SH-SY5Y (cell line): ENCODE measurements around the gene ENO3.
A peak's percentile ranks its signal among the peaks of the same experiment; 100 is the strongest.

Experiments
- GATA2 ChIP-seq: IDR thresholded peaks from 2 replicates; pipeline ENCODE4 v1.6.1; 2011; ENCODE audit warnings: mild to moderate bottlenecking, low read depth, low read length
- GATA3 ChIP-seq: IDR thresholded peaks from 2 replicates; pipeline ENCODE4 v1.6.1; 2011; ENCODE audit warnings: low read depth, mild to moderate bottlenecking, low read length, moderate library complexity

ENO3 gene

GRCh38 chr17:4950746-4951204 lies at the start of gene ENO3:
Gene ENO3 (plus strand): TSS chr17:4951119. CDS start chr17:4951830, 711 bp downstream.
- no peak for TF ChIP-seq GATA3
- TF ChIP-seq GATA2, result no peak

- TF ChIP-seq GATA3 (no peak), GATA2 (no peak)
Measured at GRCh38 chr17:4901648-4902344, 49.1 kb upstream of the ENO3 start.

GRCh38 chr17:4902540-4902939 lies 48.4 kb upstream of the ENO3 start:
- TF ChIP-seq GATA2 (no peak), GATA3 (no peak)

- no peak for TF ChIP-seq GATA3
- no peak for TF ChIP-seq GATA2
Measured at GRCh38 chr17:4903051-4903818, 47.7 kb upstream of the ENO3 start, which contains the start of gene CHRNE. Gene CHRNE (minus strand): TSS chr17:4903098. CDS start chr17:4903063, 35 bp downstream.

GRCh38 chr17:4908301-4908700 lies 42.6 kb upstream of the ENO3 start:
- TF ChIP-seq GATA3 (no peak), GATA2 (no peak)

- TF ChIP-seq GATA2 (no peak), GATA3 (no peak)
Measured at GRCh38 chr17:4908711-4909496, 42.0 kb upstream of the ENO3 start.

- TF ChIP-seq GATA3 (no peak), GATA2 (no peak)
Measured at GRCh38 chr17:4913994-4914393, 36.9 kb upstream of the ENO3 start.

GRCh38 chr17:4919511-4920047 lies 31.3 kb upstream of the ENO3 start:
- TF ChIP-seq GATA3, result no peak
- TF ChIP-seq GATA2, result peak; percentile 78

GRCh38 chr17:4920351-4921048 lies 30.4 kb upstream of the ENO3 start:
- TF ChIP-seq GATA3, result no peak

- no peak for TF ChIP-seq GATA3
- TF ChIP-seq GATA2, result no peak
Measured at GRCh38 chr17:4921320-4921719, 29.6 kb upstream of the ENO3 start.

- TF ChIP-seq GATA2 (no peak), GATA3 (no peak)
Measured at GRCh38 chr17:4928881-4929280, 22.0 kb upstream of the ENO3 start.

GRCh38 chr17:4931963-4932362 lies 19.0 kb upstream of the ENO3 start, which contains the start of gene GP1BA:
Gene GP1BA (plus strand): TSS chr17:4932277. CDS start chr17:4932605, 328 bp downstream.
- no peak for TF ChIP-seq GATA2
- no peak for TF ChIP-seq GATA3

- TF ChIP-seq GATA3 (no peak), GATA2 (no peak)
Measured at GRCh38 chr17:4932756-4933155, 18.2 kb upstream of the ENO3 start.
